Astrocyte (in vitro differentiated cells and primary cell): ENCODE results near the gene IPCEF1. TPM values are rescaled to one million over a fixed set of nuclear protein-coding genes. Genes with fewer than 3 reads are reported as not detected.

Experiments
- DNase-seq: peaks from one replicate; pipeline ENCODE4 v3.0.0-alpha.2; 2010; ENCODE audit warnings: low read depth
- FAIRE-seq: peaks from 2 replicates; lab custom pipeline; 2011; peaks lifted over from hg19 to GRCh38; lab: Jason Lieb, UNC
- H2AFZ ChIP-seq: 2 replicates; pipeline ENCODE4 v1.6.0; 2012; ENCODE audit warnings: low read depth, low read length, inconsistent platforms
- H3K27ac ChIP-seq: 2 replicates; pipeline ENCODE4 v1.5.1; 2011; ENCODE audit warnings: low read depth, low read length, inconsistent platforms
- H3K27me3 ChIP-seq: 2 replicates; pipeline ENCODE4 v1.6.0; 2011; ENCODE audit warnings: low read length, inconsistent platforms; ENCODE audit not compliant: insufficient read depth
- H3K36me3 ChIP-seq: 2 replicates; pipeline ENCODE4 v1.5.1; 2011; ENCODE audit warnings: low read length, inconsistent platforms; ENCODE audit not compliant: insufficient read depth
- H3K4me1 ChIP-seq: 2 replicates; pipeline ENCODE4 v1.5.1; 2011; ENCODE audit warnings: low read length, inconsistent platforms; ENCODE audit not compliant: insufficient read depth
- H3K4me2 ChIP-seq: 2 replicates; pipeline ENCODE4 v1.6.0; 2012; ENCODE audit warnings: low read length, inconsistent platforms
- H3K4me3 ChIP-seq: 2 replicates; pipeline ENCODE4 v1.5.1; 2011; ENCODE audit warnings: low read depth, mild to moderate bottlenecking, low read length, inconsistent platforms; ENCODE audit not compliant: insufficient read depth
- H3K79me2 ChIP-seq: 2 replicates; pipeline ENCODE4 v1.6.0; 2012; ENCODE audit warnings: mild to moderate bottlenecking, low read length, inconsistent platforms; ENCODE audit not compliant: insufficient read depth
- H3K9ac ChIP-seq: 2 replicates; pipeline ENCODE4 v1.6.0; 2012; ENCODE audit warnings: mild to moderate bottlenecking, low read length, inconsistent platforms
- H3K9me3 ChIP-seq: 2 replicates; pipeline ENCODE4 v1.5.1; 2012; ENCODE audit warnings: low read depth, mild to moderate bottlenecking, low read length, inconsistent platforms; ENCODE audit not compliant: insufficient read depth
- H4K20me1 ChIP-seq: 2 replicates; pipeline ENCODE4 v1.6.0; 2012; ENCODE audit warnings: low read length, inconsistent platforms; ENCODE audit not compliant: insufficient read depth
- H3K27ac Mint-ChIP-seq: one replicate; pipeline ENCODE4 v1.8.0; 2021; ENCODE audit warnings: mild to moderate bottlenecking, mixed read lengths; ENCODE audit not compliant: unreplicated experiment
- H3K27me3 Mint-ChIP-seq: one replicate; pipeline ENCODE4 v1.8.0; 2021; ENCODE audit warnings: low read depth, mixed read lengths; ENCODE audit not compliant: unreplicated experiment
- H3K36me3 Mint-ChIP-seq: one replicate; pipeline ENCODE4 v1.8.0; 2021; ENCODE audit warnings: low read depth, mixed read lengths; ENCODE audit not compliant: unreplicated experiment
- H3K4me1 Mint-ChIP-seq: one replicate; pipeline ENCODE4 v1.8.0; 2021; ENCODE audit warnings: low read depth, mixed read lengths; ENCODE audit not compliant: unreplicated experiment
- H3K4me3 Mint-ChIP-seq: one replicate; pipeline ENCODE4 v1.8.0; 2021; ENCODE audit warnings: mild to moderate bottlenecking, moderate library complexity, mixed read lengths; ENCODE audit not compliant: unreplicated experiment
- H3K9me3 Mint-ChIP-seq: one replicate; pipeline ENCODE4 v1.8.0; 2021; ENCODE audit warnings: mild to moderate bottlenecking, mixed read lengths; ENCODE audit not compliant: unreplicated experiment
- CTCF ChIP-seq: IDR thresholded peaks from 2 replicates; pipeline ENCODE4 v1.5.1; 2011; ENCODE audit warnings: low read depth, mild to moderate bottlenecking, inconsistent platforms, low read length, moderate library complexity; ENCODE audit not compliant: insufficient read depth
- EZH2 ChIP-seq: IDR thresholded peaks from 2 replicates; pipeline ENCODE4 v1.6.1; 2012; ENCODE audit warnings: mild to moderate bottlenecking, low read length, inconsistent platforms; ENCODE audit not compliant: insufficient read depth
- total RNA-seq: library from RNA; stranded (reverse); gene quantifications from 2 replicates; pipeline ENCODE4 v1.2.1, GENCODE V29; 2021

The IPCEF1 gene
- total RNA-seq, 1 donor from 2014 or later, result 0.16 TPM

DNA sequence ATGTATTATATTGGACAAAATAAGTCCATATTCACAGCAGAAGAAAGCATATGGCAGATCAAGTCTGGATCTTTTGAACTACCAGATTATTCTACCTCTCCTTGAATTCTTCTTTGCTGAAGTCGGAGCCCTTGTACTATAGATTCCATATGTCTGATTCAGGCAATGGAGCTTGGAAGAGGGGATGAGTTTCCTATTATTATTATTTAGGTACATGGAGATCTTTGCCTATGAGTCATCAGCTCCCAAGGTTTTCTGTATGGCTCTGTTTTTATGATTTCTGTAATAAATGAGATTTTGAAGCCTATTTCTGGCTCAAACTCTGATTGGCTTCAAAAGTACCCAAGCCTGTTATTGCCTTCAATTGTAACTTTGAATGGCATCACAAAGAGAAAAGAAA, 245.6 kb downstream of the IPCEF1 start:
- no peak for FAIRE-seq
- H3K27ac Mint-ChIP-seq, result no peak overlapping the region
- peaks cover 2% of the 10 kb centered on the region for H3K4me1 Mint-ChIP-seq

DNA sequence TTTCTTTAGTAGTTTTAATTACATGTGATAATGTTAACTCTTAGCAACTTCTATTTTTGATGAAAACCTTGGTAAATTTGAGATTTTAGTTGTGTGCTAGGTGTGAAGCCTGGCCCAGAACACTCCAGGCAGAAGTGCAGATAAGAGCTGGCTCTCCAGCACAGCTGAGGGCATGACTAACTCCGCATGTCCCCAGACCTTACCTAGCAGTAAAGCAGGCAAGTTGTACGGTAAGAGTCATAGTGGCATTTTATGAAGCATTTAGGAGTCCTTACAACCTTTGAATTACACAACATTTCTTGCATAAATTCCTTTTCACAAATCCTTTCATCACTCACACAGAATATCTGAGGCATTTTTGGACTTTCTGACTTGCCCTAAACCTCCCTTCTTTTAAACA, 250.4 kb downstream of the IPCEF1 start:
- no peaks in the 10 kb centered on the region for H3K4me1 Mint-ChIP-seq
- Histone ChIP-seq H3K27me3 (no peaks in the 10 kb centered on the region), H3K27ac (no peak overlapping the region), H3K79me2 (no peaks in the 10 kb centered on the region), H3K36me3 (no peaks in the 10 kb centered on the region), H3K4me2 (no peak overlapping the region), H4K20me1 (no peaks in the 10 kb centered on the region), H3K9ac (no peak overlapping the region), H3K4me1 (no peaks in the 10 kb centered on the region), H3K4me3 (no peak overlapping the region), H2AFZ (no peak overlapping the region), H3K9me3 (no peaks in the 10 kb centered on the region)
- TF ChIP-seq CTCF (no peak), EZH2 (no peak)
- no peak for DNase-seq
- H3K27me3 Mint-ChIP-seq, result no peaks in the 10 kb centered on the region
- peaks cover 2% of the 10 kb centered on the region for H3K9me3 Mint-ChIP-seq
- H3K27ac Mint-ChIP-seq, result no peak overlapping the region
- H3K4me3 Mint-ChIP-seq, result no peak overlapping the region
- no peaks in the 10 kb centered on the region for H3K36me3 Mint-ChIP-seq
- FAIRE-seq, result no peak

More for the DNA sequence above, 245.6 kb downstream of the IPCEF1 start:
- no peak overlapping the region for H3K27ac ChIP-seq
- no peaks in the 10 kb centered on the region for H3K36me3 ChIP-seq
- H3K4me1 ChIP-seq, result no peaks in the 10 kb centered on the region
- no peaks in the 10 kb centered on the region for H3K27me3 ChIP-seq
- no peak overlapping the region for H3K4me3 ChIP-seq
- no peaks in the 10 kb centered on the region for H3K9me3 ChIP-seq
- no peak for DNase-seq
- H3K4me2 ChIP-seq, result no peak overlapping the region
- no peak overlapping the region for H3K9ac ChIP-seq
- H3K79me2 ChIP-seq, result no peaks in the 10 kb centered on the region
- Mint-ChIP-seq H3K36me3 (no peaks in the 10 kb centered on the region), H3K9me3 (peaks cover 3% of the 10 kb centered on the region), H3K27me3 (peaks cover 5% of the 10 kb centered on the region), H3K4me3 (no peak overlapping the region)
- H2AFZ ChIP-seq, result no peak overlapping the region
- TF ChIP-seq CTCF (no peak), EZH2 (no peak)
- no peaks in the 10 kb centered on the region for H4K20me1 ChIP-seq

Other genes with a start within 250 kb of the IPCEF1 start
- 11.1 and 12.5 TPM in 2 replicates for gene CNKSR3, start 153.9 kb upstream of the IPCEF1 start, total RNA-seq